Transverse colon (tissue), 4 donors: Measurements from ENCODE around the gene ZNF778. TPM values are rescaled to one million over a fixed set of nuclear protein-coding genes. Genes with fewer than 3 reads are reported as not detected.

ENCODE experiments used
- DNase-seq: peaks from one replicate; pipeline ENCODE4 v3.0.0-alpha.2; 2019
- H3K27ac ChIP-seq, 4 donors: fragments of 200-600 bp; sonication (generic); 2 replicates each; pipeline ENCODE4 v1.5.1; 2016 to 2018; ENCODE audit warnings: inconsistent platforms in 4 of 4
- H3K27me3 ChIP-seq: fragments of 200-600 bp; sonication (generic); 2 replicates; pipeline ENCODE4 v1.5.1; 2017; ENCODE audit warnings: inconsistent platforms
- H3K36me3 ChIP-seq, 4 donors: fragments of 200-600 bp; sonication (generic); 2 replicates each; pipeline ENCODE4 v1.5.1; 2017 to 2019; ENCODE audit warnings: inconsistent platforms in 4 of 4
- H3K4me1 ChIP-seq, 4 donors: fragments of 200-600 bp; sonication (generic); 2 replicates each; pipeline ENCODE4 v1.5.1; 2017 to 2020; ENCODE audit warnings: inconsistent platforms in 4 of 4
- H3K4me3 ChIP-seq, 4 donors: fragments of 200-600 bp; sonication (generic); 1 replicate in 1 of 4; 2 replicates in 3 of 4; pipeline versions ENCODE4 v1.5.1 to v1.6.1; 2017 to 2019; ENCODE audit warnings: inconsistent platforms in 4 of 4
- H3K9me3 ChIP-seq, 2 donors: fragments of 200-600 bp; sonication (generic); 2 replicates each; pipeline ENCODE4 v1.5.1; 2017 to 2019; ENCODE audit warnings: inconsistent platforms in 2 of 2
- CTCF ChIP-seq, 5 experiments: fragments of 200-600 bp in 3 of 5; fragments of 450-650 bp in 2 of 5; sonication (generic) in 3 of 5; IDR thresholded peaks; 1 replicate in 2 of 5; 2 replicates in 3 of 5; pipeline ENCODE4 v1.5.1; 2016 to 2017; ENCODE audit warnings: antibody characterized with exemption in 5 of 5, inconsistent platforms in 3 of 5, mild to moderate bottlenecking in 2 of 5, moderate library complexity in 1 of 5
- EP300 ChIP-seq: sonication (generic); formaldehyde crosslinking; IDR thresholded peaks from one replicate; pipeline ENCODE4 v1.6.1; 2017; ENCODE audit warnings: antibody characterized with exemption, low read depth
- POLR2A ChIP-seq: fragments of 450-650 bp; IDR thresholded peaks from one replicate; pipeline ENCODE4 v1.6.1; 2016; ENCODE audit warnings: antibody characterized with exemption, mild to moderate bottlenecking, moderate library complexity
- POLR2AphosphoS5 ChIP-seq, 3 donors: sonication (generic); formaldehyde crosslinking; IDR thresholded peaks; one replicate each; pipeline ENCODE4 v1.6.1; 2016; ENCODE audit warnings: antibody characterized with exemption in 3 of 3
- WGBS, 2 donors: methylation state at CpG; one replicate each; pipeline ENCODE4 v1.1.5; 2018; ENCODE audit warnings: low coverage in 1 of 2; 5-methylcytosine and 5-hydroxymethylcytosine counted together
- in situ Hi-C, 4 donors: fragments of 200-750 bp; cut with MboI; loops; one replicate each; pipeline versions ENCODE4 v1.15.0 to v1.15.1; 2017; ENCODE audit warnings: low sequenced_read_pairs in 3 of 4, low pct_ligation_motif_present in 1 of 4, low pct_unique_long_range_greater_than_20kb in 1 of 4
- intact Hi-C: fragments of 100-400 bp; cut with DNase I; formaldehyde crosslinking; loops from one replicate; pipeline ENCODE4 v1.15.1; 2023; ENCODE audit warnings: low total_unique reads
- total RNA-seq, 4 donors: library from RNA; depleted of rRNA; stranded (reverse); fragments of >200 nt; gene quantifications; one replicate each; pipeline ENCODE4 v1.1.0, GENCODE V29; 2016

ZNF778 gene
- total RNA-seq, 4 donors from 2014 or later: 9.3 to 89.0 (median 13.4) TPM

DNA sequence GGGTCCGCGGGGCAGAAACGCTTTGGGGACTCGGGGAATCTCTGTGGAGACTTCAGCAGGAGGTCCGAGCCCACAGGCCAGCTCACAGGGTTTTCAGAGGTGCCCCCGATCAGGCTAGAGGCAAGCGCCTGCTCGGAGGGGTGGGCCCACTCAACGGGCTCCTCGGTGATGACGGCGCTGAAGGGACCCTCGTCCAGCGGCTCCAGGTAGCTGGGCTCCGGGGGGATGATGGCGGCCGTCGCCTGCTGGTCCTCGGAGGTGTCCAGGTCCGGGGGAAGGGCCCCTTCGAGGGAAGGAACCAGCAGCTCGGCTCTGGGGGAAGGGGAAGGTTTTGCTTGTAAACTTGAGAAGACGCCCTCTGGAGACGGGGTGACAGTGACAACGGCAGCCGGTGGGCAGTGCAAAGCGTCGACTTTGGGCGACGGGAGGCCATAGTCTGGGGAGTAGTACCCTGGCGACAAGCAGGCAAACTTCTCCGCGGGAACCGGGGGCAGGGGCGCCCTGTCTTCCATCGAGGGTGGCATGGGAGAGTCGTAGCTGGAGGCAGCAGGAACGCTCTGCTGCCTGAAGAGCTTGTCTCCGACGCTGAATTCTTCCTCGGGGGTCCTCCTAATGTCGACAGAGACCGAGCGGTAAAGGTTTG is 63.2 kb downstream of the ZNF778 start:
- intact Hi-C loops: no loop called here
- DNase-seq: no peak
- H3K36me3 ChIP-seq: peaks cover 0 to 50% (median 25%) of the 10 kb centered on the region in 4 donors

DNA sequence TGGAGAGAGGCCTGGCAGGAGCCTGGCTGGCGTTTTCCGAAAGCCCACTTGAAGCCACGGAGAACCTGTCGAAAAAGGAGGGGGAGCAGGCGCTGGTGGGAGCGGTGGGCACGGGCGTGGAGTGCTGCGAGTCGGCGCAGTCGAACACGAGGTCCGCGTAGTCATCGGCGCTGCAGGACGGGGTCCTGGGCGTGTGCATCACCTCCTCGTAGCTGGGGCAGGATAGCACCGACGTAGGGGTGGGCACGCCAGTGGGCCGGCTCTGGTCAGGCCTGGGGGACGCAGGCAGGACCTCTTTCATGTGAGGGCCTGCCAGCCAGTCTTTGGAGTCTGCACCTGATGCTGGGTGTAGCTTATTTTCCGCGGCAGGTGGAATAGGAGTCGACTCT is 63.7 kb downstream of the ZNF778 start:
- no peaks in the 10 kb centered on the region for H3K9me3 ChIP-seq
- no peaks in the 10 kb centered on the region for H3K27me3 ChIP-seq
- no peak overlapping the region for H3K4me3 ChIP-seq
- in situ Hi-C loops (no loop called here), intact Hi-C loops (no loop called here)
- peaks cover 0 to 55% (median 25%) of the 10 kb centered on the region in 4 donors for H3K36me3 ChIP-seq
- DNase-seq: no peak
- no peak for TF ChIP-seq POLR2A
- TF ChIP-seq CTCF (IDR thresholded peaks at IDR 0.05): no peak
- TF ChIP-seq EP300: no peak
- no peak for TF ChIP-seq POLR2AphosphoS5 (IDR thresholded peaks at IDR 0.05)
- no peak overlapping the region for H3K27ac ChIP-seq
- 98% methylated on average over 28 of the region's 28 CpGs; no CpG with 5 or more reads in 1 of the 2 donors for WGBS, 2 donors
- H3K4me1 ChIP-seq: no peaks in the 10 kb centered on the region

More for the DNA sequence above, 63.2 kb downstream of the ZNF778 start:
- no peak for TF ChIP-seq POLR2A
- no peak for TF ChIP-seq POLR2AphosphoS5 (IDR thresholded peaks at IDR 0.05)
- no peak for TF ChIP-seq EP300
- TF ChIP-seq CTCF (IDR thresholded peaks at IDR 0.05): no peak
- Histone ChIP-seq H3K27me3 (no peaks in the 10 kb centered on the region), H3K27ac (no peak overlapping the region), H3K9me3 (no peaks in the 10 kb centered on the region), H3K4me3 (no peak overlapping the region), H3K4me1 (no peaks in the 10 kb centered on the region)
- 92 to 94% methylated on average over 8 to 42 of the region's 44 CpGs for WGBS, 2 donors
- in situ Hi-C loops: no loop called here

DNA sequence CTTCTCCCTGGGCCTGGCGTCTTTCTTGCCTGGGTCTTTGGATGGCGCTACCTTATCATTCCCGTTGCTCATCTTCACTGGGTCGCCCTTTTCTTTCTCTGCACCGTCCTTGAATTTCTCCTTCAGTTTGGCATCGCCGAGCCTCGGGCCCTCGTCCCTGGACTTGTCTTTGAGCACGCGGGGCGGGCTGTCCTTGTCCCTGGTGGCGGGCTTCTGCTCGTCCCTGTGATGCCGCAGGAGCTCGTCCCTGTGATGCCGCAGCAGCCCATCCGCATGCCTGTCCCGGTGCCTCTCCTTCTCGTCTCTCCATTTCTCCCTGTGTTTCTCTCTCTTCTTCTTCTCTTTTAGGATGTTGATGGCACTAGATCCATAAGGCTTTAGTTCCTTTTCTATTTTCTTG is 64.3 kb downstream of the ZNF778 start:
- WGBS, 2 donors: 95 to 98% methylated on average over 3 to 20 of the region's 20 CpGs
- in situ Hi-C loops (no loop called here), intact Hi-C loops (no loop called here)
- Histone ChIP-seq H3K4me3 (no peak overlapping the region), H3K4me1 (no peaks in the 10 kb centered on the region), H3K27me3 (no peaks in the 10 kb centered on the region), H3K9me3 (no peaks in the 10 kb centered on the region), H3K27ac (no peak overlapping the region), H3K36me3 (peaks cover 0 to 58% (median 25%) of the 10 kb centered on the region in 4 donors)
- TF ChIP-seq POLR2AphosphoS5 (IDR thresholded peaks at IDR 0.05) (no peak), POLR2A (no peak), EP300 (no peak), CTCF (IDR thresholded peaks at IDR 0.05) (no peak)
- DNase-seq: no peak

DNA sequence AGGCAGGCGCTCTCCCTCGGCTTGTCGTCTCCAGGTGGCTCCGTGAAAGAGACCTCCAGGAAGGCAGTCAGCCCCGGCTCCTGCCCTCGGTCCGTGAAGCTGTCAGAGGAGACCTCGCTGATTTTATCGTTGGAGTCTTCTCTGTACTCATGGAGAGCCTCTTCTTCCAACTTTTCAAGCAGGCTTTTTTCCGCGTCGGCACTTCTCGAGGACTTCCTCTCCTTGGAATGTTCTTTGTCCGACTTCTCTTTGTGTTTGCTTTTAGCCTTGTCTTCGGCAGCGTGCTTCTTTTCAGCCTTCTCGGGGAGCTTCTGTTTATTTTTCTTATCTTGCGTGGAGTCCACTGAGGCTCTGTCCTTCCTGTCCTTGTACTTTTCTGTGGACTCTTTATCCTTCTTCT is 65.0 kb downstream of the ZNF778 start:
- Histone ChIP-seq H3K27ac (no peak overlapping the region), H3K4me3 (no peak overlapping the region), H3K36me3 (peaks cover 0 to 58% (median 27%) of the 10 kb centered on the region in 4 donors), H3K4me1 (no peaks in the 10 kb centered on the region), H3K27me3 (no peaks in the 10 kb centered on the region), H3K9me3 (no peaks in the 10 kb centered on the region)
- intact Hi-C loops (no loop called here), in situ Hi-C loops (no loop called here)
- WGBS, 2 donors: 93 to 95% methylated on average over 17 to 18 of the region's 18 CpGs
- TF ChIP-seq POLR2AphosphoS5 (IDR thresholded peaks at IDR 0.05): no peak
- TF ChIP-seq POLR2A: no peak
- no peak for TF ChIP-seq CTCF (IDR thresholded peaks at IDR 0.05)
- no peak for DNase-seq
